H1 (cell line): Measurements from ENCODE around the gene CYSRT1. TPM values are rescaled to one million over a fixed set of nuclear protein-coding genes. Genes with fewer than 3 reads are reported as not detected.

Experiments
- CTCF ChIA-PET: fragments of 300-600 bp; sonication (Branson Sonifier 250); formaldehyde crosslinking; loops from one replicate; lab custom pipeline; 2021; ENCODE audit not compliant: partially characterized antibody; lab: Charles Lee
- POLR2A ChIA-PET: fragments of 300-600 bp; sonication (Branson Sonifier 250); formaldehyde crosslinking; loops from one replicate; lab custom pipeline; 2021; ENCODE audit warnings: inconsistent platforms; ENCODE audit not compliant: partially characterized antibody; lab: Charles Lee
- DNase-seq, 2 experiments: peaks; one replicate each; pipeline versions ENCODE4 v3.0.0 to v3.0.0-alpha.2; 2010 to 2022; ENCODE audit warnings: low spot score in 2 of 2, low read depth in 1 of 2, mixed read lengths in 1 of 2
- FAIRE-seq: peaks from 2 replicates; lab custom pipeline; 2011; peaks lifted over from hg19 to GRCh38; lab: Jason Lieb, UNC
- H2AFZ ChIP-seq: 2 replicates; pipeline ENCODE4 v1.8.1; 2012; ENCODE audit warnings: low read length, inconsistent platforms
- H2AK5ac ChIP-seq: 2 replicates; pipeline ENCODE4 v1.6.1; 2013; ENCODE audit warnings: low read depth, low read length
- H2BK120ac ChIP-seq: replicated peaks from 2 replicates; pipeline ENCODE3; 2013; ENCODE audit warnings: low read depth, low read length, inconsistent platforms
- H2BK12ac ChIP-seq: 2 replicates; pipeline ENCODE4 v1.6.1; 2013; ENCODE audit warnings: low read depth, low read length
- H2BK15ac ChIP-seq: 2 replicates; pipeline ENCODE4 v1.6.1; 2013; ENCODE audit warnings: low read length
- H2BK20ac ChIP-seq: 2 replicates; pipeline ENCODE4 v1.6.1; 2013; ENCODE audit warnings: low read length
- H2BK5ac ChIP-seq: 2 replicates; pipeline ENCODE4 v1.6.1; 2013; ENCODE audit warnings: low read depth, low read length
- H3K14ac ChIP-seq: 2 replicates; pipeline ENCODE4 v1.6.1; 2013; ENCODE audit warnings: inconsistent platforms; ENCODE audit not compliant: insufficient read length
- H3K18ac ChIP-seq: 2 replicates; pipeline ENCODE4 v1.6.1; 2013; ENCODE audit warnings: low read length; ENCODE audit errors: extremely low read depth
- H3K23ac ChIP-seq: 2 replicates; pipeline ENCODE4 v1.6.1; 2013; ENCODE audit warnings: inconsistent platforms; ENCODE audit not compliant: insufficient read length
- H3K23me2 ChIP-seq: 2 replicates; pipeline ENCODE4 v1.6.1; 2013; ENCODE audit warnings: low read depth, low read length
- H3K27ac ChIP-seq: 2 replicates; pipeline ENCODE4 v1.6.1; 2011; ENCODE audit warnings: low read depth, low read length, inconsistent platforms
- H3K27me3 ChIP-seq, 4 experiments: replicated peaks in 1 of 4; 1 replicate in 1 of 4; 2 replicates in 3 of 4; pipeline versions ENCODE4 v1.6.1 to v1.8.1; 2011 to 2013; ENCODE audit warnings: low read length in 3 of 4, mild to moderate bottlenecking in 3 of 4, inconsistent platforms in 2 of 4, mixed read lengths in 2 of 4, moderate library complexity in 1 of 4; ENCODE audit not compliant: control insufficient read depth in 3 of 4, insufficient read depth in 3 of 4; ENCODE audit errors: extremely low read depth in 1 of 4
- H3K36me3 ChIP-seq, 4 experiments: 2 replicates each; pipeline versions ENCODE4 v1.6.1 to v1.8.1; 2011 to 2013; ENCODE audit warnings: mild to moderate bottlenecking in 4 of 4, low read length in 3 of 4, moderate library complexity in 2 of 4, control low read depth in 1 of 4, inconsistent platforms in 1 of 4; ENCODE audit not compliant: insufficient read depth in 4 of 4, control insufficient read depth in 2 of 4
- H3K4ac ChIP-seq: replicated peaks from 2 replicates; pipeline ENCODE3; 2013; ENCODE audit warnings: low read length, low read depth, mixed read lengths, inconsistent platforms; ENCODE audit not compliant: insufficient read length
- H3K4me1 ChIP-seq, 4 experiments: replicated peaks in 1 of 4; 1 replicate in 1 of 4; 2 replicates in 3 of 4; pipeline versions ENCODE4 v1.6.1 to v1.8.1; 2011 to 2013; ENCODE audit warnings: low read length in 3 of 4, inconsistent platforms in 2 of 4, mixed read lengths in 1 of 4; ENCODE audit not compliant: insufficient read depth in 4 of 4, control insufficient read depth in 3 of 4
- H3K4me2 ChIP-seq, 2 experiments: 2 replicates each; pipeline versions ENCODE4 v1.6.1 to v1.8.1; 2011 to 2013; ENCODE audit warnings: low read depth in 2 of 2, low read length in 2 of 2, control low read depth in 1 of 2, inconsistent platforms in 1 of 2, mild to moderate bottlenecking in 1 of 2; ENCODE audit not compliant: insufficient read depth in 1 of 2
- H3K4me3 ChIP-seq, 4 experiments: fragments of 200-600, 300-600 bp in 1 of 4; sonication (generic), shearing (Covaris generic), sonication (Bioruptor Twin) in 1 of 4; 2 replicates each; pipeline versions ENCODE4 v1.5.1 to v1.8.1; 2011 to 2016; ENCODE audit warnings: low read length in 4 of 4, low read depth in 3 of 4, control low read depth in 2 of 4, inconsistent platforms in 2 of 4, mild to moderate bottlenecking in 2 of 4, mixed read lengths in 1 of 4, moderate library complexity in 1 of 4; ENCODE audit not compliant: insufficient read depth in 2 of 4; ENCODE audit errors: extremely low read depth in 1 of 4
- H3K56ac ChIP-seq: replicated peaks from 2 replicates; pipeline ENCODE3; 2013; ENCODE audit warnings: low read depth, mild to moderate bottlenecking, mixed read lengths, low read length, inconsistent platforms; ENCODE audit not compliant: insufficient read length
- H3K79me1 ChIP-seq: 2 replicates; pipeline ENCODE4 v1.6.1; 2013; ENCODE audit warnings: low read depth, low read length, control low read depth
- H3K79me2 ChIP-seq, 2 experiments: 2 replicates each; pipeline versions ENCODE4 v1.6.1 to v1.8.1; 2012 to 2013; ENCODE audit warnings: low read length in 2 of 2, mild to moderate bottlenecking in 2 of 2, inconsistent platforms in 1 of 2; ENCODE audit not compliant: insufficient read depth in 2 of 2, control insufficient read depth in 1 of 2
- H3K9ac ChIP-seq, 4 experiments: replicated peaks in 1 of 4; 1 replicate in 1 of 4; 2 replicates in 3 of 4; pipeline versions ENCODE4 v1.6.1 to v1.8.1; 2011 to 2013; ENCODE audit warnings: low read depth in 3 of 4, low read length in 3 of 4, control low read depth in 2 of 4, mild to moderate bottlenecking in 2 of 4, moderate library complexity in 2 of 4, inconsistent platforms in 1 of 4; ENCODE audit errors: extremely low read depth in 1 of 4
- H3K9me3 ChIP-seq, 2 experiments: 2 replicates each; pipeline versions ENCODE4 v1.6.1 to v1.8.1; 2012 to 2013; ENCODE audit warnings: mild to moderate bottlenecking in 2 of 2, moderate library complexity in 2 of 2, control low read depth in 1 of 2, inconsistent platforms in 1 of 2, low read depth in 1 of 2, low read length in 1 of 2, mixed read lengths in 1 of 2; ENCODE audit not compliant: insufficient read depth in 2 of 2
- H4K20me1 ChIP-seq, 2 experiments: replicated peaks in 1 of 2; 2 replicates each; pipeline versions ENCODE3 to v1.8.1; 2011 to 2013; ENCODE audit warnings: inconsistent platforms in 2 of 2, low read length in 2 of 2, mild to moderate bottlenecking in 1 of 2; ENCODE audit not compliant: insufficient read depth in 2 of 2, control insufficient read depth in 1 of 2
- H4K5ac ChIP-seq: 2 replicates; pipeline ENCODE4 v1.6.1; 2013; ENCODE audit warnings: low read length, low read depth, mixed read lengths, inconsistent platforms; ENCODE audit not compliant: insufficient read length
- H4K8ac ChIP-seq: 2 replicates; pipeline ENCODE4 v1.8.0; 2013; ENCODE audit warnings: mild to moderate bottlenecking, moderate library complexity, low read length, inconsistent platforms; ENCODE audit not compliant: insufficient read depth; ENCODE audit errors: extremely low read depth
- H4K91ac ChIP-seq: replicated peaks from 2 replicates; pipeline ENCODE3; 2013; ENCODE audit warnings: low read length, mixed read lengths, inconsistent platforms; ENCODE audit not compliant: insufficient read length
- BRCA1 ChIP-seq: IDR thresholded peaks from 2 replicates; pipeline ENCODE4 v1.6.1; 2012; ENCODE audit warnings: low read depth, low read length, improper control_type of control experiment
- EZH2 ChIP-seq: fragments of 200-600 bp; sonication (generic); IDR thresholded peaks from 2 replicates; pipeline ENCODE4 v1.7.1; 2012; ENCODE audit warnings: low read depth, mild to moderate bottlenecking, moderate library complexity, low read length, inconsistent platforms; ENCODE audit not compliant: severe bottlenecking
- WGBS, 2 experiments: shearing (Covaris generic) in 1 of 2; methylation state at CpG; one replicate each; pipeline versions ENCODE4 v1.1.6 to v1.1.7; 2013 to 2015; ENCODE audit warnings: low lambda C conversion rate in 2 of 2, mixed read lengths in 2 of 2, inconsistent platforms in 1 of 2, low coverage in 1 of 2, missing lambda C conversion rate in 1 of 2; ENCODE audit not compliant: insufficient replicate concordance in 2 of 2, insufficient coverage in 1 of 2, insufficient read length in 1 of 2; ENCODE audit errors: extremely low coverage in 1 of 2, missing lambda C conversion rate in 1 of 2; 5-methylcytosine and 5-hydroxymethylcytosine counted together
- polyA plus RNA-seq, 7 experiments: library from polyadenylated mRNA; depleted of rRNA in 3 of 7; stranded (reverse) in 5 of 7; unstranded in 2 of 7; fragments of >200 nt in 5 of 7; fragments of 200-250 nt in 2 of 7; gene quantifications; 1 replicate in 5 of 7; 2 replicates in 1 of 7; 4 replicates in 1 of 7; pipeline versions ENCODE4 v1.2.1 to v1.2.3, GENCODE V29; 2011 to 2013; ENCODE audit warnings: missing spikeins in 2 of 7, mixed read lengths in 2 of 7
- total RNA-seq: library from RNA; stranded (reverse); fragmentation: NEBNext Ultra II Directional; extraction: Animal tissue kit (Norgen Biotek cat#: 25700); gene quantifications from 2 replicates; pipeline ENCODE4 v1.2.1, GENCODE V29; 2021
- TF ChIP-seq, protein P1 (sequence below): IDR thresholded peaks from 2 replicates; pipeline ENCODE4 v1.6.1; 2012; ENCODE audit warnings: inconsistent platforms

Gene CYSRT1
- total and polyA plus RNA-seq, 2 of the 8 experiments (the other 6 are each of a cell fraction or from before 2014, with no cell fraction given), result 1.0 to 6.5 TPM

DNA sequence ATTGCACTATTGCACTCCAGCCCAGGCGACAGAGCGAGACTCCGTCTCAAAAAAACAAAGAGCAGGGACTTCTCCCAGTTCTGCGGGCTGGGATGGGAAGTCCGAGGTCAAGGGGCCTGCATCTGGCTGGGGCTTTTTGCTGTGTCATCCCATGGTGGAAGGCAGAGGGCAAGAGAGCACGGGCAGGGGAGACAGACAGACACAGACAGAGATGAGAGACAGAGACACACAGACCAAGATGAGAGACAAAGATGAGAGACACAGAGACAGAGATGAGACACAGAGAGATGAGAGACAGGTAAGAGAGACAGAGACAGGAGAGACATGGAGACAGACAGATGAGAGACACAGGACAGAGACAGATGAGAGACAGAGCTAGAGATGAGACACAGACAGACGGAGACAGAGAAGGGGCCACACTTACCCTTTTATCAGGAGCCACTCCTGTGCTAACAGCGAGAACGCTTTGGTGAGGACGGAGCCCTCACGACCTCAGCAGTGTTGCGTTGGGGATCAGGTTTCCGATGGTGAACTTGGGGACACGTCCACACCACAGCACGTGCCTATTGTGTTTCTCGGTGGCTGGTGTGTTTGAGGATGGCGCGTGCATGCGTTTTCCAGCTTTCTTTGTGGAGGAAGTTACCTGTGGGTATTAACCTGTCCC, 43.7 kb downstream of the CYSRT1 start:
- no peak overlapping the region for H2BK12ac ChIP-seq
- no peaks in the 10 kb centered on the region for H3K79me1 ChIP-seq
- H3K23me2 ChIP-seq, result peaks cover under 1% of the 10 kb centered on the region; the same call in 1 of the 2 replicates
- H3K56ac ChIP-seq, result no peak overlapping the region
- H3K23ac ChIP-seq, result no peak overlapping the region
- peaks cover 0 to 3% (median 1%) of the 10 kb centered on the region in 4 experiments; a peak in 3 of 7 replicates for H3K4me1 ChIP-seq
- H2BK20ac ChIP-seq, result no peak overlapping the region
- TF ChIP-seq, protein P1, sequence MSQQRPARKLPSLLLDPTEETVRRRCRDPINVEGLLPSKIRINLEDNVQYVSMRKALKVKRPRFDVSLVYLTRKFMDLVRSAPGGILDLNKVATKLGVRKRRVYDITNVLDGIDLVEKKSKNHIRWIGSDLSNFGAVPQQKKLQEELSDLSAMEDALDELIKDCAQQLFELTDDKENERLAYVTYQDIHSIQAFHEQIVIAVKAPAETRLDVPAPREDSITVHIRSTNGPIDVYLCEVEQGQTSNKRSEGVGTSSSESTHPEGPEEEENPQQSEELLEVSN, result no peak
- TF ChIP-seq BRCA1, result no peak
- TF ChIP-seq EZH2, result no peak
- H3K36me3 ChIP-seq, result peaks cover 6 to 39% (median 27%) of the 10 kb centered on the region in 4 experiments
- 93% methylated on average over 19 of the region's 19 CpGs; no CpG with 5 or more reads in 1 of the 2 experiments for WGBS, 2 experiments
- H3K4me3 ChIP-seq, result no peak overlapping the region
- no peaks in the 10 kb centered on the region for H3K9me3 ChIP-seq
- no peak overlapping the region for H2AK5ac ChIP-seq
- H3K14ac ChIP-seq, result no peak overlapping the region
- no peaks in the 10 kb centered on the region for H3K79me2 ChIP-seq
- H4K5ac ChIP-seq, result no peak overlapping the region
- CTCF ChIA-PET, result interaction anchor here (1.1 to 1.9 kb wide), 3 partner anchors 11 to 32 kb away, joined by 3 to 6 read pairs (median 4); no protein-coding TSS in a partner anchor
- no peak overlapping the region for H3K18ac ChIP-seq
- H3K27me3 ChIP-seq, result no peaks in the 10 kb centered on the region
- no peak overlapping the region for H3K27ac ChIP-seq
- peaks cover 4 to 9% of the 10 kb centered on the region in 2 experiments for H4K20me1 ChIP-seq
- no peak overlapping the region for H3K4ac ChIP-seq
- H4K91ac ChIP-seq, result no peak overlapping the region
- no peak overlapping the region for H2BK15ac ChIP-seq
- POLR2A ChIA-PET, result interaction anchor here (1.7 to 69.9 kb wide), 3 partner anchors 12 to 34 kb away, joined by 4 to 1462 read pairs (median 1462); partner anchors contain the start of genes CYSRT1, NDOR1, NELFB and RNF208
- DNase-seq (no peak), FAIRE-seq (no peak)
- no peak overlapping the region for H2AFZ ChIP-seq
- H2BK5ac ChIP-seq, result no peak overlapping the region; the same call in 1 of the 2 replicates
- no peak overlapping the region for H3K4me2 ChIP-seq
- no peak overlapping the region for H4K8ac ChIP-seq
- H3K9ac ChIP-seq, result no peak overlapping the region
- H2BK120ac ChIP-seq, result no peak overlapping the region
